A549 (cell line): ENCODE measurements around the gene NELFCD. TPM values are rescaled to one million over a fixed set of nuclear protein-coding genes. Genes with fewer than 3 reads are reported as not detected.

Experiments
- ATAC-seq, 2 experiments: fragments of 200-7000 bp in 1 of 2; fragments of >200 bp in 1 of 2; cut with Nextera tagmentation in 1 of 2; cut with Tn5 transposase in 1 of 2; 3 replicates each; pipeline versions ENCODE4 v1.8.0 to v1.9.1; 2018 to 2020; ENCODE audit warnings: mild to moderate bottlenecking in 1 of 2, moderate library complexity in 1 of 2
- CTCF ChIA-PET: fragments of 300-600 bp; sonication (Branson Sonifier 250); formaldehyde crosslinking; extraction: SDS; loops from one replicate; lab custom pipeline; 2021; ENCODE audit warnings: antibody characterized with exemption, inconsistent platforms; lab: Yijun Ruan, JAX
- POLR2A ChIA-PET: fragments of 350-600 bp; formaldehyde crosslinking; extraction: SDS; loops from one replicate; lab custom pipeline; 2021; ENCODE audit warnings: antibody characterized with exemption, inconsistent platforms; lab: Yijun Ruan, JAX
- DNase-seq, 2 experiments: peaks; one replicate each; pipeline versions ENCODE4 v3.0.0 to v3.0.0-alpha.2; 2011 to 2016; ENCODE audit warnings: low read depth in 1 of 2, low spot score in 1 of 2
- FAIRE-seq: peaks from 2 replicates; lab custom pipeline; 2011; peaks lifted over from hg19 to GRCh38; lab: Jason Lieb, UNC
- H3K27ac ChIP-seq, 2 experiments: fragments of >200 bp; sonication (Bioruptor Twin); formaldehyde crosslinking; 3 replicates each; pipeline ENCODE4 v1.5.1; 2016 to 2017
- H3K4me1 ChIP-seq: fragments of >200 bp; sonication (Bioruptor Twin); formaldehyde crosslinking; 3 replicates; pipeline ENCODE4 v1.6.1; 2016
- H3K4me2 ChIP-seq: fragments of >200 bp; sonication (Bioruptor Twin); formaldehyde crosslinking; 3 replicates; pipeline ENCODE4 v1.6.1; 2016
- H3K4me3 ChIP-seq: fragments of >200 bp; sonication (Bioruptor Twin); formaldehyde crosslinking; 3 replicates; pipeline ENCODE4 v1.5.1; 2016
- H3K9me3 ChIP-seq: fragments of >200 bp; sonication (Bioruptor Twin); formaldehyde crosslinking; 3 replicates; pipeline ENCODE4 v1.6.1; 2016
- BHLHE40 ChIP-seq: IDR thresholded peaks from 2 replicates; pipeline ENCODE4 v1.6.1; 2012; ENCODE audit warnings: low read depth, low read length, inconsistent platforms
- CBX2 ChIP-seq: fragments of 200-600 bp; sonication (generic); IDR thresholded peaks from 2 replicates; pipeline ENCODE4 v1.6.1; 2016; ENCODE audit warnings: low read depth, mild to moderate bottlenecking, borderline replicate concordance
- CEBPB ChIP-seq, 2 experiments: fragments of >200 bp in 1 of 2; sonication (Bioruptor Twin) in 1 of 2; formaldehyde crosslinking in 1 of 2; IDR thresholded peaks; 2 replicates each; pipeline ENCODE4 v1.6.1; 2012 to 2016
- CHD2 ChIP-seq: fragments of 150-350 bp; IDR thresholded peaks from 2 replicates; pipeline ENCODE4 v1.6.1; 2014; ENCODE audit warnings: low read length; ENCODE audit not compliant: partially characterized antibody
- EHF ChIP-seq: fragments of 250-450 bp; sonication (Bioruptor Pico); IDR thresholded peaks from 2 replicates; pipeline ENCODE4 v1.5.0; 2020; ENCODE audit warnings: mild to moderate bottlenecking
- EHMT2 ChIP-seq: fragments of 200-600 bp; sonication (generic); IDR thresholded peaks from 2 replicates; pipeline ENCODE4 v1.6.1; 2016; ENCODE audit warnings: antibody characterized with exemption, low read depth, mild to moderate bottlenecking, moderate library complexity
- FOSB ChIP-seq: fragments of 250-450 bp; sonication (Bioruptor Pico); IDR thresholded peaks from 2 replicates; pipeline ENCODE4 v1.5.0; 2020; ENCODE audit warnings: mild to moderate bottlenecking, moderate library complexity
- FOXS1 ChIP-seq: fragments of 250-450 bp; sonication (Bioruptor Pico); IDR thresholded peaks from 2 replicates; pipeline ENCODE4 v1.5.0; 2020; ENCODE audit warnings: mild to moderate bottlenecking, moderate library complexity
- GATA3 ChIP-seq: IDR thresholded peaks from 2 replicates; pipeline ENCODE4 v1.6.1; 2012; ENCODE audit warnings: borderline replicate concordance
- JUN ChIP-seq, 2 experiments: fragments of >200 bp; sonication (Bioruptor Twin); formaldehyde crosslinking; IDR thresholded peaks; 2 replicates in 1 of 2; 3 replicates in 1 of 2; pipeline ENCODE4 v1.6.1; 2016 to 2017
- JUNB ChIP-seq: fragments of >200 bp; sonication (Bioruptor Twin); formaldehyde crosslinking; IDR thresholded peaks from 2 replicates; pipeline ENCODE4 v1.6.1; 2016
- KDM1A ChIP-seq: fragments of 200-600 bp; sonication (generic); IDR thresholded peaks from 2 replicates; pipeline ENCODE4 v1.6.1; 2016; ENCODE audit warnings: low read depth, mild to moderate bottlenecking
- MAFK ChIP-seq: fragments of 450-650 bp; IDR thresholded peaks from 2 replicates; pipeline ENCODE4 v1.6.1; 2014; ENCODE audit not compliant: partially characterized antibody
- MYC ChIP-seq: IDR thresholded peaks from 2 replicates; pipeline ENCODE4 v1.6.1; 2012; ENCODE audit warnings: mild to moderate bottlenecking, inconsistent platforms, low read length, improper control_type of control experiment, borderline replicate concordance
- NPAS2 ChIP-seq: fragments of 250-450 bp; sonication (Bioruptor Pico); IDR thresholded peaks from 2 replicates; pipeline ENCODE4 v1.8.0; 2022; ENCODE audit warnings: mild to moderate bottlenecking, moderate library complexity, borderline replicate concordance
- RAD21 ChIP-seq, 2 experiments: fragments of >200 bp in 1 of 2; sonication (Bioruptor Twin) in 1 of 2; formaldehyde crosslinking in 1 of 2; IDR thresholded peaks in 1 of 2; conservative IDR thresholded peaks in 1 of 2; 2 replicates in 1 of 2; 3 replicates in 1 of 2; pipeline ENCODE4 v1.6.1; 2012 to 2018; ENCODE audit warnings: inconsistent platforms in 1 of 2
- RCOR1 ChIP-seq: fragments of 150-350 bp; IDR thresholded peaks from 2 replicates; pipeline ENCODE4 v1.6.1; 2014; ENCODE audit warnings: antibody characterized with exemption, low read length, low read depth
- RFX5 ChIP-seq: fragments of 450-650 bp; IDR thresholded peaks from 2 replicates; pipeline ENCODE4 v1.7.1; 2014; ENCODE audit warnings: antibody characterized with exemption, mild to moderate bottlenecking, moderate library complexity
- SMC3 ChIP-seq: fragments of >200 bp; sonication (Bioruptor Twin); formaldehyde crosslinking; IDR thresholded peaks from 3 replicates; pipeline ENCODE4 v1.6.1; 2018; ENCODE audit warnings: inconsistent platforms
- TP53 ChIP-seq: fragments of 250-450 bp; sonication (Bioruptor Pico); IDR thresholded peaks from 2 replicates; pipeline ENCODE4 v1.5.0; 2021; ENCODE audit warnings: mild to moderate bottlenecking, moderate library complexity
- ZC3H11A ChIP-seq: fragments of 450-650 bp; IDR thresholded peaks from 2 replicates; pipeline ENCODE4 v1.6.1; 2014; ENCODE audit warnings: antibody characterized with exemption, mild to moderate bottlenecking
- ZSCAN20 ChIP-seq: fragments of 250-450 bp; sonication (Bioruptor Pico); IDR thresholded peaks from 2 replicates; pipeline ENCODE4 v1.8.0; 2022; ENCODE audit warnings: mild to moderate bottlenecking, moderate library complexity
- WGBS: methylation state at CpG from one replicate; pipeline ENCODE4 v1.1.6; 2017; ENCODE audit errors: missing lambda C conversion rate; 5-methylcytosine and 5-hydroxymethylcytosine counted together
- polyA plus RNA-seq, 4 experiments: library from polyadenylated mRNA; depleted of rRNA in 3 of 4; stranded (reverse); fragments of >200 nt; fragmentation: RNase III in 1 of 4; extraction: RNeasy Plus Mini Kit Qiagen cat#74134 plus additional on column Dnase treatment in 1 of 4; gene quantifications; 2 replicates in 3 of 4; 3 replicates in 1 of 4; pipeline ENCODE4 v1.2.3, GENCODE V29; 2011 to 2017
- TF ChIP-seq, protein P1 (sequence below): fragments of 450-650 bp; IDR thresholded peaks from 2 replicates; pipeline ENCODE4 v1.6.1; 2014; ENCODE audit warnings: antibody characterized with exemption
- TF ChIP-seq, protein P2 (sequence below): fragments of >200 bp; sonication (Bioruptor Twin); formaldehyde crosslinking; IDR thresholded peaks from 2 replicates; pipeline ENCODE4 v1.6.1; 2016
- TF ChIP-seq, protein P3 (sequence below): fragments of 250-450 bp; sonication (Bioruptor Pico); IDR thresholded peaks from 2 replicates; pipeline ENCODE4 v1.5.0; 2021; ENCODE audit warnings: mild to moderate bottlenecking, moderate library complexity, borderline replicate concordance

The NELFCD gene
- polyA plus RNA-seq, 2 of the 4 experiments (the other 2 are of a cell fraction), result 58.8 to 74.0 TPM

DNA sequence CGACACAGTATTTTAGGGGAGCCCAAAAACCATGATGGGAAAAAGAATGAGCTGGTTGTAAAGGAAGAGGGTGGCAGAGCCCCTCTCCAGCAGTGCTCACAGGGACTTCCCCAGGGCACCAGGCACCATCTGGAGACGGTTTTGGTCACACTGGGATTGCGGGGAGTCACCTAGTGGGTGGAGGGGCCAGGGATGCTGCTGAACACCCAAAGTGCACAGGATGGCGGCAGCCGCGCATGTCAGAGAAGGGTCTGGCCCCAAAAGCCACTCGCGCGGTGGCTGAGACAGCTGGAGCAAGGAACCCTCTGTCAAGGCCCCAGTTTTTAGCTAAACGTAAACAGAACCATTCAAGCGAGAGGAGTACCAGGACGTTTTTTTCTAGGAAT lies 15.2 kb downstream of the NELFCD start:
- ATAC-seq, result no peak
- WGBS, result 92% methylated on average over 12 of the region's 12 CpGs

DNA sequence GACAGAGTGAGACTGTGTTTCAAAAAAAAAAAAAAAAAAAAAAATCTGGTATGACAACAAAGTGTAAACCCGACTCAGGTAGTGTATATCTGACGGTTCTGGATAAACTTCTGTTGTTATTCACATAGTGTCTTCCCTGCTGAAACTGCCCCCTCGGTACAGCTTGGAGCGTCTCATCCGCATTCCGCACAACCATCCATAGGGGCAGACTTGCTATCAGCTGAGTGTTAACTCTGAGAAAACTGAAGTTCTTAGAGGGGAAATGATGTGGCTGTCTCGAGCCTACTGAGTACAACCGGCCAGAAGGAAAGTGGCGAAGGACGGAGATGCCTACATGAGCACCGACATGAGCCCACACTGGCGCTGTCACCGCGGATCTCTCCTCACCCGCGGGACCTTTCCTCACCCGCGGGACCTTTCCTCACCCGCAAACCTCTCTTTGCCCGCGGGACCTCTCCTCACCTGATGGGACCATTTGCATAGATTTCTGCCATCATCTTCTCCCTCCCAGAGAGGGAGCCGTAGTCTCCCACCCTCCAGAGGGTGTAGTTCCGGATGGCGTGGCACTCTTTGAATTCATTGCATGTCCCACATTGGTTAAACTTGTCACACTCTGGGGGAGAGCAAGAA lies 16.2 kb downstream of the NELFCD start:
- Histone ChIP-seq H3K4me2 (no peak overlapping the region), H3K4me3 (no peak overlapping the region), H3K4me1 (peaks cover 20% of the 10 kb centered on the region), H3K9me3 (no peaks in the 10 kb centered on the region), H3K27ac (no peak overlapping the region)
- TF ChIP-seq CBX2, result no peak
- no peak for TF ChIP-seq NPAS2 (CRISPR knock-in tag)
- no peak for TF ChIP-seq RCOR1
- TF ChIP-seq RFX5, result no peak
- TF ChIP-seq, protein P1, sequence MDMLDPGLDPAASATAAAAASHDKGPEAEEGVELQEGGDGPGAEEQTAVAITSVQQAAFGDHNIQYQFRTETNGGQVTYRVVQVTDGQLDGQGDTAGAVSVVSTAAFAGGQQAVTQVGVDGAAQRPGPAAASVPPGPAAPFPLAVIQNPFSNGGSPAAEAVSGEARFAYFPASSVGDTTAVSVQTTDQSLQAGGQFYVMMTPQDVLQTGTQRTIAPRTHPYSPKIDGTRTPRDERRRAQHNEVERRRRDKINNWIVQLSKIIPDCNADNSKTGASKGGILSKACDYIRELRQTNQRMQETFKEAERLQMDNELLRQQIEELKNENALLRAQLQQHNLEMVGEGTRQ, result no peak
- TF ChIP-seq SMC3, result no peak
- TF ChIP-seq ZSCAN20 (CRISPR knock-in tag), result no peak
- TF ChIP-seq RAD21 (conservative IDR thresholded peaks at IDR 0.05 in 1 of 2, IDR thresholded peaks at IDR 0.05 in 1 of 2), result no peak
- no peak for TF ChIP-seq CHD2
- no peak for TF ChIP-seq MAFK
- no peak for TF ChIP-seq MYC
- no peak for TF ChIP-seq KDM1A
- TF ChIP-seq TP53, result no peak
- TF ChIP-seq, protein P2, sequence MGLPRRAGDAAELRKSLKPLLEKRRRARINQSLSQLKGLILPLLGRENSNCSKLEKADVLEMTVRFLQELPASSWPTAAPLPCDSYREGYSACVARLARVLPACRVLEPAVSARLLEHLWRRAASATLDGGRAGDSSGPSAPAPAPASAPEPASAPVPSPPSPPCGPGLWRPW, result no peak
- TF ChIP-seq FOXS1, result no peak
- no peak for TF ChIP-seq FOSB (CRISPR knock-in tag)
- DNase-seq (no peak), FAIRE-seq (no peak), ATAC-seq (no peak; a peak in 1 of 6 replicates)
- POLR2A ChIA-PET, result interaction anchor here (1.1 kb wide), 1 partner anchor 35 kb away, joined by 3 read pairs; the partner anchor contains the start of gene ATP5F1E
- whole genome bisulfite sequencing, result 95% methylated on average over 24 of the region's 24 CpGs
- CTCF ChIA-PET, result interaction anchor here (0.6 to 0.9 kb wide), 2 partner anchors 15 to 54 kb away, joined by 3 read pairs; no protein-coding TSS in a partner anchor

More for the DNA sequence above, 15.2 kb downstream of the NELFCD start:
- H3K4me2 ChIP-seq, result peak overlapping the region; percentile 36
- H3K4me3 ChIP-seq, result no peak overlapping the region
- no peaks in the 10 kb centered on the region for H3K9me3 ChIP-seq
- DNase-seq (no peak), FAIRE-seq (no peak)
- ChIA-PET CTCF (interaction anchor here (1.2 kb wide), 1 partner anchor 126 kb away, joined by 3 read pairs; no protein-coding TSS in a partner anchor), POLR2A (no interaction called here)
- peaks cover 20% of the 10 kb centered on the region for H3K4me1 ChIP-seq
- 0 out of 5 replicates have a peak, but pooled peaks of 1 of the 2 experiments have one; percentile 13 for TF ChIP-seq JUN (IDR thresholded peaks at IDR 0.05)
- no peak for TF ChIP-seq BHLHE40
- H3K27ac ChIP-seq, result peak overlapping the region in 1 of 2 experiments; percentile 66; a peak in 2 of 6 replicates

DNA sequence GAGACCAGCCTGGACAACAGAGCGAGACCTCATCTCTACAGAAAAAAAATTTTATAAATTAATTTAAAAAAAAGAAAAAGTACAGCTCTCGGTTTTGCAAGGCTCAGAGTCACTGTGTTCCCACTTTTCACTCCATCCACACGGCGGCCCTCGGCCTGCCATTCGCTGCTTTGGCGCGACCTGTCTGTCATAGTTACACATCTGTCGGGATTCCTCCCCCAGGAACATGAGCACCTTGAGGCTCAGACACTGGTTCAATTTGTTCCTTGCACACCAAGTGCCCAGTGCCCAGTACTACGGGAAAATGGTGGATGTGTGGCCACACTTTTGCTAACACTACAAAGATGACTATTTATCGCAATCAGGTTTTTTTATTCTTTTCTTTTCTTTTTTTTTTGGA lies 17.6 kb downstream of the NELFCD start:
- no peak overlapping the region for H3K4me2 ChIP-seq
- ATAC-seq (0 out of 6 replicates have a peak, but pooled peaks of 1 of the 2 experiments have one; percentile 11), FAIRE-seq (no peak), DNase-seq (no peak)
- H3K4me1 ChIP-seq, result peaks cover 18% of the 10 kb centered on the region
- H3K9me3 ChIP-seq, result no peaks in the 10 kb centered on the region
- H3K27ac ChIP-seq, result no peak overlapping the region
- H3K4me3 ChIP-seq, result no peak overlapping the region
- ChIA-PET POLR2A (no interaction called here), CTCF (interaction anchor here (1.2 kb wide), 1 partner anchor 9 kb away, joined by 3 read pairs; no protein-coding TSS in a partner anchor)
- 95% methylated on average over 11 of the region's 11 CpGs for WGBS
- TF ChIP-seq ZSCAN20 (CRISPR knock-in tag) (no peak), JUN (IDR thresholded peaks at IDR 0.05) (no peak), CHD2 (no peak), GATA3 (no peak), EHMT2 (no peak), JUNB (no peak), CEBPB (IDR thresholded peaks at IDR 0.05) (no peak), EHF (no peak), ZC3H11A (no peak)
- TF ChIP-seq, protein P3, sequence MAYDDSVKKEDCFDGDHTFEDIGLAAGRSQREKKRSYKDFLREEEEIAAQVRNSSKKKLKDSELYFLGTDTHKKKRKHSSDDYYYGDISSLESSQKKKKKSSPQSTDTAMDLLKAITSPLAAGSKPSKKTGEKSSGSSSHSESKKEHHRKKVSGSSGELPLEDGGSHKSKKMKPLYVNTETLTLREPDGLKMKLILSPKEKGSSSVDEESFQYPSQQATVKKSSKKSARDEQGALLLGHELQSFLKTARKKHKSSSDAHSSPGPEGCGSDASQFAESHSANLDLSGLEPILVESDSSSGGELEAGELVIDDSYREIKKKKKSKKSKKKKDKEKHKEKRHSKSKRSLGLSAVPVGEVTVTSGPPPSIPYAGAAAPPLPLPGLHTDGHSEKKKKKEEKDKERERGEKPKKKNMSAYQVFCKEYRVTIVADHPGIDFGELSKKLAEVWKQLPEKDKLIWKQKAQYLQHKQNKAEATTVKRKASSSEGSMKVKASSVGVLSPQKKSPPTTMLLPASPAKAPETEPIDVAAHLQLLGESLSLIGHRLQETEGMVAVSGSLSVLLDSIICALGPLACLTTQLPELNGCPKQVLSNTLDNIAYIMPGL (CRISPR knock-in tag), result no peak
- TF ChIP-seq, all 56 proteins: peak for 0
